Hematopoietic multipotent progenitor cell treated with erythropoietin and hydrocortisone succinate and interleukin-3 and kit ligand, for 4 days (in vitro differentiated cells): ENCODE measurements around the gene NSUN5.
"Not testable (repeated sequence)": the region's sequence is repeated elsewhere in the genome, so short reads cannot be mapped to it uniquely, and the experiment has no call there.

Source experiments
- DNase-seq: peaks from one replicate; pipeline ENCODE4 v3.0.0-alpha.2; 2015

The NSUN5 gene

GRCh38 chr7:73266719-73267368 lies 41.8 kb downstream of the NSUN5 start:
- DNase-seq: not testable (repeated sequence)

GRCh38 chr7:73262416-73262815 lies 46.2 kb downstream of the NSUN5 start:
- DNase-seq: not testable (repeated sequence)
